ENCODE measurements around the gene HMGA1.

DNA sequence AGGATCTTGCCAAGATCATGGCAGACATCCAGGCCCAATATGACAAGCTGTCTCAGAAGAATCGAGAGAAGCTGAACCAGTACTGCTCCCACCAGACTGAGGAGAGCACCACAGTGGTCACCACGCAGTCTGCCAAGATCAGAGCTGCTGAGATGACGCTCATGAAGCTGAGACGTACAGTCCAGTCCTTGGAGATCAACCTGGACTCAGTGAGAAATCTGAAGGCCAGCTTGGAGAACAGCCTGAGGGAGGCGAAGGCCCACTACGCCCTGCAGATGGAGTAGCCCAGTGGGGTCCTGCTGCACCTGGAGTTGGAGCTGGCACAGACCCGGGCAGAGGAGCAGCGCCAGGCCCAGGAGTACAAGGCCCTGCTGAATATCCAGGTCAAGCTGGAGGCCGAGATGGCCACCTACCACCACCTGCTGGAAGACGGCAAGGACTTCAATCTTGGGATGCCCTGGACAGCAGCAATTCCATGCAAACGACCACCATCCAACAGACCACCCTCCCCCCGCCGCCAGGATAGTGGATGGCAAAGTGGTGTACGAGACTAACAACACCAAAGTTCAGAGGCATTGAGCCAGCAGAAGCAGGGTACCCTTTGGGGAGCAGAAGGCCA, 46.1 kb upstream of the HMGA1 start:
- TF ChIP-seq EZH2 (IDR thresholded peaks at IDR 0.05; ENCODE audit: insufficient read depth, poor library complexity, severe bottlenecking) = no peak
- no peak for TF ChIP-seq EZH2phosphoT487 (IDR thresholded peaks at IDR 0.05; ENCODE audit: insufficient read depth, low read depth)
